GM12872 (cell line): ENCODE data around the gene PDE4D.

ENCODE experiments used
- TF ChIP-seq, protein P1 (sequence below): IDR thresholded peaks from 3 replicates; pipeline ENCODE4 v1.5.1; 2011; ENCODE audit warnings: low read depth, mild to moderate bottlenecking, low read length, moderate library complexity; ENCODE audit not compliant: insufficient read depth

The PDE4D gene

DNA sequence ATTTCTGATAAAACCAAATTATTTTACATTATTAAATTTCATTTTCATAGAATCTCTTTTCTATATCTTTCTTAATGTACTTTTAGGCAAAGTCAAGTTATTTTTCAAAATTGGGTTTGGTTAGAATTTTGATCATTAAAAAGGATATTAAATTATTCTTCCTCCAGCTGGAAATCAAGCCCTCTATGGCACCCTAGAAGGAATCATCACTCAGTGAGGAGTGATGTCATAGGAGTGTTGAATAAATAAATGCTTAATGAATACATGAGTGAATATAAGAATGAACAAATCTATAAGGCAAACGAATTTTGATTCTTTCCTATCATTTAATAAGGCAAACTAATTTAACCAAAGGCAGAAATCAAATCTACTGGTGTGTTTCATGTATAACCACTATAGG is 639.9 kb downstream of the PDE4D start:
- TF ChIP-seq, protein P1, sequence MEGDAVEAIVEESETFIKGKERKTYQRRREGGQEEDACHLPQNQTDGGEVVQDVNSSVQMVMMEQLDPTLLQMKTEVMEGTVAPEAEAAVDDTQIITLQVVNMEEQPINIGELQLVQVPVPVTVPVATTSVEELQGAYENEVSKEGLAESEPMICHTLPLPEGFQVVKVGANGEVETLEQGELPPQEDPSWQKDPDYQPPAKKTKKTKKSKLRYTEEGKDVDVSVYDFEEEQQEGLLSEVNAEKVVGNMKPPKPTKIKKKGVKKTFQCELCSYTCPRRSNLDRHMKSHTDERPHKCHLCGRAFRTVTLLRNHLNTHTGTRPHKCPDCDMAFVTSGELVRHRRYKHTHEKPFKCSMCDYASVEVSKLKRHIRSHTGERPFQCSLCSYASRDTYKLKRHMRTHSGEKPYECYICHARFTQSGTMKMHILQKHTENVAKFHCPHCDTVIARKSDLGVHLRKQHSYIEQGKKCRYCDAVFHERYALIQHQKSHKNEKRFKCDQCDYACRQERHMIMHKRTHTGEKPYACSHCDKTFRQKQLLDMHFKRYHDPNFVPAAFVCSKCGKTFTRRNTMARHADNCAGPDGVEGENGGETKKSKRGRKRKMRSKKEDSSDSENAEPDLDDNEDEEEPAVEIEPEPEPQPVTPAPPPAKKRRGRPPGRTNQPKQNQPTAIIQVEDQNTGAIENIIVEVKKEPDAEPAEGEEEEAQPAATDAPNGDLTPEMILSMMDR = no peak

DNA sequence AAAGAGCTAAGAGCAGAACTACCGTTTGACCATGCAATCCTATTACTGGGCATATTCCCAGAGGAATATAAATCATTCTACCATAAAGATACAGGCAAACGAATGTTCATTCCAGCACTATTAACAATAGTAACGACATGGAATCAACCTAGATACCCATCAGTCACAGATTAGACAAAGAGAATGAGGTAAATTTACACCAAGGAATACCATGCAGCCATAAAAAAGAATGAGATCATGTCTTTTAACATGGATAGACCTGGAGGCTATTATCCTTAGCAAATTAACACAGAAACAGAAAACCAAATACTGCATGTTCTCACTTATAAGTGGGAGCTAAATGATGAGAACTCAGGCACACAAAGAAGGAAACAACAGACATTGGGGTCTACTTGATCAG is 641.9 kb downstream of the PDE4D start:
- TF ChIP-seq, protein P1 = no peak

DNA sequence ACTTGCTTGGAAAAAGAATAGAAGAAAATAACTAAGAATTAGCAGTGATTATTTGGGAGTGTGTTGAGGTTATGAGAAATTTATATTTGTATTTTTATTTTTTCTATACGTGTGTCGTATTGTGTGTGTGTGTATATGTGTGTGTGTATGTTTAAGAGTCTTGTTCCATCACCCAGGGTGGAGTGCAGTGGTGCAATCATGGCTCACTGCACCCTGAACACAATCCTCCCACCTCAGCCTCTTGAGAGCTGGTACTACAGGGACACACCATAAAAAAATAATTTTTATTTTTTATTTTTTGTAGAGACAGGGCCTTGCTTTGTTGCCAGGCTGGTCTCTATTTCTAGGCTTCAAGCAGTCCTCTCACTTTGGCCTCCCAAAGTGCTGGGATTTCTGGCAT is 643.8 kb downstream of the PDE4D start:
- TF ChIP-seq, protein P1 = no peak

DNA sequence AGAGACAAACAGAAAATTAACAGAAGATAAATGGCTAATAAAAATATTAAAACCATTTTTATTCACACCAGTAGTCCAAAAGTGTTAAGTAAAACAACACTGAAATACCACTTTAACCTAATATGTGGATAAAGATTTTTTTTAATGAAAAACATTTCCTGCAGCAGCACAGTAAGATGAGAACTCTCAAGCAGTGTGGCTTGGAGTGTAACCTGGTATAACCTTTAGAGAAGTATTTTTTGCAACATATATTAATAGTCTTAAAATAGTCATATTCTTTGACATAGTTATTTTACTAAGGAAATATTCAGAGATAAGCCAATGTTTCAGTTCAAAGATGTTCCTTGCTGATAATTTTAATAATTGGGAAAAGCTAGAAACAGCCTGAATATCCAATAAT is 644.4 kb downstream of the PDE4D start:
- TF ChIP-seq, protein P1 = no peak

DNA sequence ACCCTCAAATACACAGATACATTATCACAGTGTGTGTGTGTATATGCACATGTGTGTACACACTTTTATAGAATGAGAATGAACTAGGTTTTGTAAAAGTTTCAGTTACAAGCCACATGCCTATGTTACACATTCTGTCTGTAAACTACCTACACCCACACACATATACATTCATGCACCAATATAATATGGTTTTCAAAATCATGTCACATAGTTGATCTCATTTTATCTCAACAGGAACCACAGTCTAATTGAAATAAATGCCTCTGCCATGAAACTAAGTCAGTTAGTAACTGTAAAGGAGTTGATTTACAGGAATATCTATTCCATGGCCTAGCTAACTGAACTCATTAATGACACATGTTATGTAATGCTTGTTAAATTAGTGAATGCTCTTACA is 646.6 kb downstream of the PDE4D start:
- TF ChIP-seq, protein P1 = no peak

DNA sequence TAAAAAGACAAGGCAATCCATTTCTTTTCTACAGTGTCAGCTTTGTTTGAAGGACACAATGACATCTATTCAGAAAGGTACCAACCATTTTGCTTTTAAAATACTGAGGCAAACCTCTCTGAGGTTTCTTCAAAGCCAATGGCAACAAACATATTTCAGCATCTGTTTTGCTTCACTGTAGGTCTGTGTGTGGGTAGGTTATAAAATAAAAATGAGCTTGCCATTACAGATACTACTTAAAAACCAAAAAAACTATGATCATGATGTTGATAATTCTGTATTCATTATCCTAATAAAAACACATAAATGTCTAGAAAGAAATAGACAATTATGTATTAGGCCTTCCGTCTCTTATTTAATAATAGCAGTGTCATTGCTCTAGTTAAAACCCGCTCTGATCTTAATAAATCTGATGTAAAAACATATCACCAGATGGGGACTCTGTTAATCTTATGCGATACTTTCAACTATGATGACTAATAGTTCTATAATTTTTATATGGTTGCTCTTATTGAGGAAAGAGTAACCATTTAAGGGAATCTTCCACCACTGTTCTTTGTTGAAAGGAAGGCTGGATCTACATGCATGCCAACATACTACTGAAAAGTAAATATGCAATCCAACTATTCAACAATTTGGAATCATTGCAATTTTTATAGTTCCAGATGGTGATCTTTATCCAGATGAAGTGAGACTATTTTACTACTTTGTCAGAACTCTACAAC is 647.2 kb downstream of the PDE4D start:
- TF ChIP-seq, protein P1 = no peak

DNA sequence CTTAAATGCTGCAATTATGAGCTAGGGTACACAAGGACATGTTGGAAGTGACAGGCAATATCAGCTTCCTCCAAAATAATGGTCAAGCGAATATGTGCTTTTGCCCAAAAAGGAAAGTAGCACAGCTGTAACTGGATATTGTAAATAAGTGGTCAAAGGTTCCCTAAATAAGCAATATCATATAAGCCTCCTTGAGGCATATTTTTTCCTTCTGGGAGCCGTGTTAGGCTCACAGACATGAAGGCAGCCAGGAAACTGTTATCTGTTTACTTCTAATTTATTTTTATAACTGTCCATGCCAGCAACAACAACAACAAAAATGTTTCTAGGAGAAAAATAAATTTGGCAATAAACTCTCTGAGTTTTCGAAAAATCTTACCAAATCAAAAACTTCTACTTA is 648.3 kb downstream of the PDE4D start:
- TF ChIP-seq, protein P1 = no peak
